Spleen (tissue), 11 donors: ENCODE data around the gene STK4. TPM values are rescaled to one million over a fixed set of nuclear protein-coding genes. Genes with fewer than 3 reads are reported as not detected.

Experiments used
- DNase-seq: peaks from one replicate; pipeline ENCODE4 v3.0.0-alpha.2; 2020
- H3K27ac ChIP-seq, 8 donors: fragments of 200-600 bp; sonication (generic) in 7 of 8; 1 replicate in 4 of 8; 2 replicates in 4 of 8; pipeline versions ENCODE4 v1.5.0 to v1.8.0; 2016 to 2021; ENCODE audit warnings: inconsistent platforms in 4 of 8, mild to moderate bottlenecking in 4 of 8, moderate library complexity in 1 of 8
- H3K27me3 ChIP-seq, 7 donors: fragments of 200-600 bp; sonication (generic) in 6 of 7; replicated peaks in 1 of 7; 1 replicate in 4 of 7; 2 replicates in 3 of 7; pipeline versions ENCODE4 v1.5.0 to v1.8.0; 2016 to 2021; ENCODE audit warnings: inconsistent platforms in 3 of 7, mild to moderate bottlenecking in 1 of 7
- H3K36me3 ChIP-seq, 6 donors: fragments of 200-600 bp; sonication (generic) in 5 of 6; 1 replicate in 4 of 6; 2 replicates in 2 of 6; pipeline versions ENCODE4 v1.5.0 to v1.8.0; 2016 to 2021; ENCODE audit warnings: inconsistent platforms in 2 of 6
- H3K4me1 ChIP-seq, 6 donors: fragments of 200-600 bp; sonication (generic) in 5 of 6; 1 replicate in 3 of 6; 2 replicates in 3 of 6; pipeline versions ENCODE4 v1.5.0 to v1.8.0; 2016 to 2021; ENCODE audit warnings: inconsistent platforms in 3 of 6
- H3K4me3 ChIP-seq, 8 donors: fragments of 200-600 bp; sonication (generic) in 7 of 8; 1 replicate in 4 of 8; 2 replicates in 4 of 8; pipeline versions ENCODE4 v1.5.0 to v1.8.0; 2016 to 2021; ENCODE audit warnings: inconsistent platforms in 4 of 8, mild to moderate bottlenecking in 4 of 8, moderate library complexity in 2 of 8
- H3K9me3 ChIP-seq, 8 donors: fragments of 200-600 bp; sonication (generic) in 7 of 8; 1 replicate in 4 of 8; 2 replicates in 4 of 8; pipeline versions ENCODE4 v1.5.0 to v1.8.0; 2016 to 2021; ENCODE audit warnings: inconsistent platforms in 4 of 8
- POLR2A ChIP-seq, 3 donors: fragments of 450-650 bp; IDR thresholded peaks; one replicate each; pipeline ENCODE4 v1.5.1; 2017; ENCODE audit warnings: antibody characterized with exemption in 3 of 3, mild to moderate bottlenecking in 1 of 3
- POLR2AphosphoS5 ChIP-seq, 3 donors: sonication (generic); formaldehyde crosslinking; IDR thresholded peaks; one replicate each; pipeline ENCODE4 v1.5.1; 2017; ENCODE audit warnings: antibody characterized with exemption in 3 of 3
- WGBS, 5 donors: extraction: QIAGEN DNeasy Blood & Tissue Kit in 3 of 5; methylation state at CpG; one replicate each; pipeline versions ENCODE4 v1.1.5 to v1.1.7; 2013 to 2018; 5-methylcytosine and 5-hydroxymethylcytosine counted together
- intact Hi-C: fragments of 100-400 bp; cut with DNase I; formaldehyde crosslinking; loops from one replicate; pipeline ENCODE4 v1.15.0; 2023; ENCODE audit warnings: low total_unique reads
- polyA plus RNA-seq, 3 donors: library from polyadenylated mRNA; stranded (reverse); fragments of 200-250 nt; gene quantifications; one replicate each; pipeline ENCODE4 v1.2.1, GENCODE V29; 2013
- total RNA-seq, 7 donors: library from RNA; depleted of rRNA in 3 of 7; stranded (reverse); fragments of >200 nt in 3 of 7; fragmentation: NEBNext Ultra II Directional in 4 of 7; extraction: Animal tissue kit (Norgen Biotek cat#: 25700) in 4 of 7; gene quantifications; one replicate each; pipeline versions ENCODE4 v1.1.0 to v1.2.1, GENCODE V29; 2016 to 2021
- TF ChIP-seq, protein P1 (sequence below), 11 experiments: fragments of 200-600 bp in 7 of 11; fragments of 450-650 bp in 4 of 11; sonication (generic) in 4 of 11; IDR thresholded peaks in 8 of 11; conservative IDR thresholded peaks in 3 of 11; 1 replicate in 7 of 11; 2 replicates in 4 of 11; pipeline versions ENCODE4 v1.4.0 to v1.8.0; 2016 to 2021; ENCODE audit warnings: antibody characterized with exemption in 11 of 11, inconsistent platforms in 4 of 11, mild to moderate bottlenecking in 1 of 11
- donor health status: healthy with polysubstance abuse.
- donor health status: DM: no; HTN: no; CAD: no; lungs with moderate emphysema.
- donor health status: DM: no; HTN: no; CAD: no.
- donor health status: Bipolar disorder and iron deficiency.
- donor health status: healthy.
- donor health status: DM: no; HTN: no; CAD: no.
- donor health status: DM: yes; HTN: yes; CAD: no.

The STK4 gene
- total and polyA plus RNA-seq, 10 donors, result 19.0 to 241 (median 124) TPM

DNA sequence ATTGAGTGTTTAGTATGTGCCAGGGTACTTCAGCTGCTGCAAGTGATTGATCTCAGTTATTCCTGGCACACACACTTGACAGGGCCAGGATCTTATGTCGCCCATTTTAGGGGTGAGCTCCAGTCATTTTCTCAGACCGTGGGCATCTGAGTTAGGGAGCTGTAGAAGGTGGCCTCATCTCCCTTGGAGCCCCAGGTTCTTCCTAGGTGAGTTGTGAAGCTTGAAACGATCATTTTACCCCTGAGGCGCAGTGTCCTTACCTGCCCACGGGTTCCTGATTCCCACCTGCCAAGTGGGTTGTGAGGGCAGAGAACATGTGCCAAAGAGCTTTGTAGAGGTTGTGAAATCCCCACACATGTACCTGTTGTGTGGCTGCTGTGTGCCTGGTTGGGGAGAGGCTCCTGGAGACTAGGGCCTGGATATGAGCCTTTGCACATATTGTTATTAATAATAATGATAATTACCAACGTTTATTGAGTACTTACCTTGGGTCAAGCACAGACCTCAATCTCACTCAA, 135.1 kb downstream of the STK4 start:
- intact Hi-C loops, result no loop called here

DNA sequence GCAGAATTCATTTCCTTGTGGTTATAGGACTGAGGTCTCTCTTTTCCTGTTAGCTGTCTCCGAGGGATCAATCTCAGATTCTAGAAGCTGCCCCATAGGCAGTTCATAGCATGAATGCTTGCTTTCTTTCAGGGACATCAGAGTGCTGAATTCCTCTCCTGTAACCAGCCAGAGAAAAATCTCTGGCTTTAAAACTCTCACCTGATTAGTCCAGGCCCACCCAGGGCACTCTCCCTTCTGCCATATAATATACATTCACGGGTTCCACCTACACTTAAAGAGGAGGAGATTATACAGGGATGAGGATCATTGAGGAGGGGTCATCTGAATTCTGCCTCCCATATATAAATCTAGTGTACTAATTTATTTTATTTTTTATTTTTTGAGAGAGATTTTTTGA, 136.8 kb downstream of the STK4 start:
- intact Hi-C loops, result no loop called here
- no peaks in the 10 kb centered on the region for H3K9me3 ChIP-seq
- WGBS, 5 donors, result 40 to 55% (median 51%) methylated on average over 2 of the region's 2 CpGs
- no peaks in the 10 kb centered on the region for H3K36me3 ChIP-seq
- no peak overlapping the region for H3K27ac ChIP-seq
- DNase-seq, result no peak
- no peak overlapping the region for H3K4me3 ChIP-seq
- peaks cover 2 to 19% (median 11%) of the 10 kb centered on the region in 6 donors for H3K4me1 ChIP-seq
- H3K27me3 ChIP-seq, result peaks cover 1 to 71% (median 33%) of the 10 kb centered on the region in 7 donors
- TF ChIP-seq POLR2AphosphoS5 (IDR thresholded peaks at IDR 0.05) (no peak), POLR2A (IDR thresholded peaks at IDR 0.05) (no peak)
- TF ChIP-seq, protein P1, sequence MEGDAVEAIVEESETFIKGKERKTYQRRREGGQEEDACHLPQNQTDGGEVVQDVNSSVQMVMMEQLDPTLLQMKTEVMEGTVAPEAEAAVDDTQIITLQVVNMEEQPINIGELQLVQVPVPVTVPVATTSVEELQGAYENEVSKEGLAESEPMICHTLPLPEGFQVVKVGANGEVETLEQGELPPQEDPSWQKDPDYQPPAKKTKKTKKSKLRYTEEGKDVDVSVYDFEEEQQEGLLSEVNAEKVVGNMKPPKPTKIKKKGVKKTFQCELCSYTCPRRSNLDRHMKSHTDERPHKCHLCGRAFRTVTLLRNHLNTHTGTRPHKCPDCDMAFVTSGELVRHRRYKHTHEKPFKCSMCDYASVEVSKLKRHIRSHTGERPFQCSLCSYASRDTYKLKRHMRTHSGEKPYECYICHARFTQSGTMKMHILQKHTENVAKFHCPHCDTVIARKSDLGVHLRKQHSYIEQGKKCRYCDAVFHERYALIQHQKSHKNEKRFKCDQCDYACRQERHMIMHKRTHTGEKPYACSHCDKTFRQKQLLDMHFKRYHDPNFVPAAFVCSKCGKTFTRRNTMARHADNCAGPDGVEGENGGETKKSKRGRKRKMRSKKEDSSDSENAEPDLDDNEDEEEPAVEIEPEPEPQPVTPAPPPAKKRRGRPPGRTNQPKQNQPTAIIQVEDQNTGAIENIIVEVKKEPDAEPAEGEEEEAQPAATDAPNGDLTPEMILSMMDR (IDR thresholded peaks at IDR 0.05 in 8 of 11, conservative IDR thresholded peaks at IDR 0.05 in 3 of 11), result no peak

More for the DNA sequence above, 135.1 kb downstream of the STK4 start:
- 72 to 84% (median 78%) methylated on average over 6 of the region's 6 CpGs for WGBS, 5 donors
- H3K27ac ChIP-seq, result no peak overlapping the region
- peaks cover 10 to 30% (median 19%) of the 10 kb centered on the region in 6 donors for H3K4me1 ChIP-seq
- DNase-seq, result no peak
- H3K9me3 ChIP-seq, result no peaks in the 10 kb centered on the region
- TF ChIP-seq POLR2A (IDR thresholded peaks at IDR 0.05) (no peak), POLR2AphosphoS5 (IDR thresholded peaks at IDR 0.05) (no peak)
- TF ChIP-seq, protein P1 (IDR thresholded peaks at IDR 0.05 in 8 of 11, conservative IDR thresholded peaks at IDR 0.05 in 3 of 11), result no peak
- peaks cover 4 to 73% (median 48%) of the 10 kb centered on the region in 7 donors for H3K27me3 ChIP-seq
- no peak overlapping the region for H3K4me3 ChIP-seq
- no peaks in the 10 kb centered on the region for H3K36me3 ChIP-seq

DNA sequence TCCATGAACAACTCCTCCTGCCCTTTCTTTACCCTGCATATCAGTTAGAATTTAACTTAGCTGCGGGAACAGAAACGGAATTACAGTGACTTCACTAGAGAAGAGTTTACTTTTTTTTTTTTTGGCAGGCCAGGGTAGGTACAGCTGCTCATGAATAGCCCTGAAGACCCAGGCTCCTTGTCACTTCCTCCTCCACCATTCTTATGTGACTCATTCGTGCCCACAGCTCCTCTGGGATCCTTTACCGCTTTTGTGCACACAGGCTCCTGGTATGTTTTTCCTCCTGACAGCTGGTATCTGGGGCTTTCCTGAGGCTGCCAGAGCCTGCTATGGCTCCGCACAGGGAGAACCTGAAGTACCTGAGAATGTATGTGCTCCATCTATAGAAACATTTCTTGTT, 138.5 kb downstream of the STK4 start:
- 58 to 80% (median 73%) methylated on average over 5 of the region's 5 CpGs for WGBS, 5 donors

DNA sequence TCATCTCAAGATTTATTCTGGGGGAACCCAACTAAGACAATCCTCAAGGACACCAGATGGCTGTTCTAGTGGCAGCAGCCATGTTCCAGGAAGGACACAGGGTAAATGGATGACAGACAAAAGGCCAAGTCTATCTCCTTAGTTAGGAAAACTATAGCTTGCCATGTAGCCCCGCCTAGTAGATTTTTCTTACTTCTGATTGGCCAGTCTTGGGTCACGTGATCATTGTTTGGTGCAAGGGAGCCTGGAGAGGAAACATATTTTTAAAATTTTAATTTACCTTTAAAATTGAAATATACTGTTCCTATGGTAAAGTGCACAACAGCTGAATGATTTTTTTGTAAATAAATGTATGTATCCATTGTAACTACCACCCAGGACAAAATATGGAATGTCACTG, 139.0 kb downstream of the STK4 start:
- Histone ChIP-seq H3K4me1 (peaks cover 0 to 9% (median 6%) of the 10 kb centered on the region in 6 donors), H3K9me3 (no peaks in the 10 kb centered on the region), H3K36me3 (no peaks in the 10 kb centered on the region), H3K27ac (no peak overlapping the region), H3K27me3 (peaks cover 0 to 61% (median 12%) of the 10 kb centered on the region in 7 donors), H3K4me3 (no peak overlapping the region)
- DNase-seq, result no peak
- TF ChIP-seq POLR2A (IDR thresholded peaks at IDR 0.05) (no peak), POLR2AphosphoS5 (IDR thresholded peaks at IDR 0.05) (no peak)
- TF ChIP-seq, protein P1 (IDR thresholded peaks at IDR 0.05 in 8 of 11, conservative IDR thresholded peaks at IDR 0.05 in 3 of 11), result no peak
- WGBS, 5 donors, result 70 to 86% (median 84%) methylated on average over 2 of the region's 2 CpGs
- intact Hi-C loops, result no loop called here

More for the DNA sequence above, 138.5 kb downstream of the STK4 start:
- Histone ChIP-seq H3K4me1 (peaks cover 0 to 11% (median 6%) of the 10 kb centered on the region in 6 donors), H3K4me3 (no peak overlapping the region), H3K27ac (no peak overlapping the region), H3K27me3 (peaks cover 0 to 61% (median 15%) of the 10 kb centered on the region in 7 donors), H3K9me3 (no peaks in the 10 kb centered on the region), H3K36me3 (no peaks in the 10 kb centered on the region)
- TF ChIP-seq POLR2AphosphoS5 (IDR thresholded peaks at IDR 0.05), result no peak
- TF ChIP-seq, protein P1 (IDR thresholded peaks at IDR 0.05 in 8 of 11, conservative IDR thresholded peaks at IDR 0.05 in 3 of 11), result no peak
- no peak for TF ChIP-seq POLR2A (IDR thresholded peaks at IDR 0.05)
- intact Hi-C loops, result no loop called here
- no peak for DNase-seq
